HUES64 (cell line): Measurements from ENCODE around the gene TMEM72.
A peak's percentile ranks its signal among the peaks of the same experiment; 100 is the strongest.

ENCODE experiments used
- H3K27ac ChIP-seq: 2 replicates; pipeline ENCODE4 v1.7.0; 2013; ENCODE audit warnings: low read depth, low read length, inconsistent platforms
- H3K27me3 ChIP-seq: 2 replicates; pipeline ENCODE4 v1.6.1; 2013; ENCODE audit warnings: mild to moderate bottlenecking, low read length; ENCODE audit not compliant: insufficient read depth
- H3K36me3 ChIP-seq: 2 replicates; pipeline ENCODE4 v1.6.1; 2013; ENCODE audit warnings: mild to moderate bottlenecking, low read length; ENCODE audit not compliant: insufficient read depth
- H3K4me1 ChIP-seq: 2 replicates; pipeline ENCODE4 v1.6.1; 2013; ENCODE audit warnings: mild to moderate bottlenecking, low read length, moderate library complexity; ENCODE audit not compliant: insufficient read depth
- H3K4me3 ChIP-seq: 2 replicates; pipeline ENCODE4 v1.5.1; 2013; ENCODE audit warnings: mild to moderate bottlenecking, low read length, moderate library complexity
- H3K9ac ChIP-seq: 2 replicates; pipeline ENCODE4 v1.6.1; 2013; ENCODE audit warnings: mild to moderate bottlenecking, low read depth, low read length
- H3K9me3 ChIP-seq: 2 replicates; pipeline ENCODE4 v1.6.1; 2013; ENCODE audit warnings: low read depth, low read length; ENCODE audit not compliant: insufficient read depth
- WGBS: fragments of 150-250, 120-280 bp; methylation state at CpG from one replicate; pipeline ENCODE4 v1.1.7; 2013; ENCODE audit warnings: missing lambda C conversion rate; 5-methylcytosine and 5-hydroxymethylcytosine counted together

The TMEM72 gene

DNA sequence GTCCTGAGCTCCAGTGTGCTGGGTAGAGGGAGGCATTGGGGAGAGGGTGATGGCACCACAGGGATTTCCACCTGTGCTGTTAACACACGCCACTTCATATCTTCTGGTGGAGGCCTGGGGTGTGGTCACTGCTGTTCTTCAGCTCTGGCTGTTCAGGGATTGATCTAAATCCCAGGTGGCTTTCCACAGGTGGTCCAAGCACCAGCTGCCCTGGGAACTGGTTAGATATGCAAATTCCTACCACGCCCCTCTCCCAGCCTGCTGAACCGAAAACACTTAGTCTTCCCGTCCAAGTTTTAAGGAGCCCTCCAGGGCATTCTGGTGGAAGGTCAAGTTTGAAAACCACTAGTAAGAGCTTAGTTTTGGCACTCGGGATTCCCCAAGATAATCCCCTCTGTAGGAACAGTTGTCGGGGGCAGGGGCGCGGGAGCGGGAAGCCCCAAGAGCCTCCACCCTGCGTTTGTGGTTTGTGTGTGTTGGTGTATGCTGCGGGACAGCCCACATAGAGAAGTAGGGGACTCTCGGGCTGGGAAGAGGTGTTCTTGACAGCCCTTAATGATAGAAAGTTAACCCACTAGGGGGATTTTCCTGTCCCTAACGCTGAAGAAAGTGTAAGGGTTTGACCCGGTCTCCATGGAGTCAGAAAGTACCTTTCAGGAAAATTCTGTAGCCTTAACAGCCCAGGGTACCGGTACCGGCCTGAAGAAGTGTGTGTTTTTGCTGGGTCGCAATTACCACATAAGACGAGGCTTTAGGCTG, 62.4 kb downstream of the TMEM72 start:
- 46% methylated on average over 18 of the region's 18 CpGs for WGBS
- Histone ChIP-seq H3K9ac (no peak overlapping the region), H3K9me3 (no peaks in the 10 kb centered on the region), H3K4me1 (peaks cover 28% of the 10 kb centered on the region), H3K27ac (no peak overlapping the region), H3K4me3 (no peak overlapping the region), H3K27me3 (no peaks in the 10 kb centered on the region), H3K36me3 (no peaks in the 10 kb centered on the region; the same call in 1 of the 2 replicates)

DNA sequence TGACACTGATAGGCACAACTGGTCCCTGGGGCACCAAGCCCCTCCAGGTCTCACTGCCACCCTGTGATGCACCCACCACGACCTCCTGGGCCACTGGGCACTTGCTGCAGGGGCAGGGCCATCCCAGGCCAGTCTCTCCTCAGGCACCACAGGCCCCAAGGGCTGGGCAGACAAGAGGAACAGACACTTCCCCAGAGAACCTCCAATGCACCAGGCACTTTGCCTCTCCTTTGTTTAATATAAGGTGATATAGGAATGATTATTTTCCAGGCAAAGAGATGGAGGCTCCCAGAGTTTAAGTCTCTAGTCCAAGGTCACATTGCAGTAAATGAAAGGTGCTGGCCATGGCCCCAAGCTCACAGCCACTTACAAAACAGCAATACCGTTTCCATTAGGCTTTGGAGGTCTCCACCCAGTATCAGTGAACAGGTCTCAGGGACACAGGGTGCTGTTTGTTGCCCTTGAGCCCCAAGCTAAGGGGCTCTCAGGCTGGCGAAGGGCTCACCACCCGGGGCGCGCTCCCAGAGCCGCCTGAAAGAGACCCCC, 63.0 kb downstream of the TMEM72 start:
- no peaks in the 10 kb centered on the region for H3K27me3 ChIP-seq
- WGBS = 46% methylated on average over 7 of the region's 7 CpGs
- no peak overlapping the region for H3K9ac ChIP-seq
- no peaks in the 10 kb centered on the region; the same call in 1 of the 2 replicates for H3K36me3 ChIP-seq
- peak overlapping the region; percentile 45; the same call in 1 of the 2 replicates for H3K27ac ChIP-seq
- peaks cover 33% of the 10 kb centered on the region for H3K4me1 ChIP-seq
- peak overlapping the region; percentile 67 for H3K4me3 ChIP-seq
- H3K9me3 ChIP-seq = no peaks in the 10 kb centered on the region

DNA sequence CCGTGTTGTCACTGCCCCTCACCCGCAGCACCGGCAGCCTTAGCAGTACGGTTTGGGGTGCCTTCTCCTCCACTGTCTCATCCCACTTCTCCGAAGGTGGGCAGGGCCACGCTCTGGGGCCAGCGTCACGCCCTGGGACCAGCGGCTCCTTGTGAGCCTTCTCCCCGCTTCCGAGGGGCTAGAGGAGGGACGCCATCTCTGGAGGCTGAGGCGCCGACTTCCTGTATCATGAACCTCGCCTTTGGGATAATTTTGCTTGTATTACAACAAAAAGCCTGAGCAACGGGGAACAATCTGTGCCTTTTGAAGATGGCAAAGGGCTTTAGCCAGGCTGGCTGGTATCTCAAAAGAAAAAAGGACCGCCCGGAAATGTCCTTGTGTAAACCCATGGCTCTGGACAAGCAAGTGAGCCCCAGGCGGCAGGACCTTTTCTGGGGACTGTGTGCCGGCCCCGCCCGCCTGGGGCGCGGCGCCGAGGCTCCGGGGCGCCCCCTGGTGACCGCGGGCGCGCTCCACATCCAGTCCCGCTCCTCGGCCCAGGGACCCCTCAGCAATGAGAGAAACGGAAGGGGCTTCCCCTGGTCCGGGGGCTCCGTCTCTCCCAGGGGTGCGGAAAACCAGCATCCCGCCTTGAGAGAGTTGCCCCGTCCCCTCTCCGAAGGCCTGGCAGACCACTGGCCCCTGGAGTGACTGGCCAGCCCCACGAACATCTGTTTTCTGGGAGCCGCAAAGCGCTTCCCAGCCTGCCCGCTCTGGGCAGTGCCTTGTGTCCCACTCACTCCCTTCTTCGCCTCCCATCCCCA, 63.7 kb downstream of the TMEM72 start:
- H3K9me3 ChIP-seq = no peaks in the 10 kb centered on the region
- 7% methylated on average over 42 of the region's 46 CpGs for WGBS
- peaks cover 39% of the 10 kb centered on the region for H3K4me1 ChIP-seq
- peak overlapping the region; percentile 74; the same call in 1 of the 2 replicates for H3K27ac ChIP-seq
- H3K27me3 ChIP-seq = no peaks in the 10 kb centered on the region
- H3K36me3 ChIP-seq = no peaks in the 10 kb centered on the region; the same call in 1 of the 2 replicates
- peak overlapping the region; percentile 67 for H3K4me3 ChIP-seq
- H3K9ac ChIP-seq = peak overlapping the region; percentile 67

DNA sequence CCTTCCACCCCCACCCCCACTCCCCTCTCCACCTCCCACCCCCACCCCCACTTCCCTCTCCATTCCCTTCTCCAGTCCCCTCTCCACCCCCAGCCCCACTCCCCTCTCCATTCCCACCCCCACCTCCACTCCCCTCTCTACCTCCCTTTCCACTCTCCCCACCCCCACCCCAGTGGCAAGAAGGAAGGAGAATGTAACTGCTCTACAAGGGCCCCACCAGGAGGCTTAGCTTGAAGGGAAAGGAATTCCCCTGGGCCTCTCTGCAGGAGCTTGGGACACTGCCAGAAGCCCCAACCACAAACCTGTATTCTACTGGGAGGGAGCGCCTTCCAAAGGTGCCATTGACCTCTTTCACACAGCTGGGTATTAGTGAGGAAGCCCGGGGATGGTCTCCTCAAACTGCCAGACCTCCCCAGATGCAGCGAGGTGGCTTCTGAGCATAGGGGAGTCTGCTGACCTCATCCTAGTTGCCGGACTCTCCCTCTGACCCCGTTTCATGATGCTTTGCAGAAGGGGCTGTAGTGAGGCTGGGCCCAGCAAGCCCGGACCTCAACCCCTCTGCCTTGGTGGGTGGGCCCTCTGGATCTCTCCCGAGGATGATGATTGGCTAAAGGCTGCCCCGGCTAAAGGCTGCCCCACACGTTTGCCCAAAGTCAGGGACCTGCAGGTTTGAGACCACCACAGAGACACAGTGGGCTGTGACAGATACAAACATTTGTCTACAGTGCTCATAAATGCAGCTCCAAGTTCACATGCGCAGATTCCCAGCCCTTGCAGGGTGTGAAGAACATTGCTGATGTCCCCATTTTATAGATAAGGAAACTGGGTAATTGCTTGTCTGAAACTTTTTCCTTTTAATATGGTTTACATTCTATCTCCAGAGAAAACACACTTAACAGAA, 64.5 kb downstream of the TMEM72 start:
- peak overlapping the region; percentile 54; the same call in 1 of the 2 replicates for H3K27ac ChIP-seq
- peak overlapping the region; percentile 67 for H3K4me3 ChIP-seq
- H3K9ac ChIP-seq = peak overlapping the region; percentile 8; the same call in 1 of the 2 replicates

DNA sequence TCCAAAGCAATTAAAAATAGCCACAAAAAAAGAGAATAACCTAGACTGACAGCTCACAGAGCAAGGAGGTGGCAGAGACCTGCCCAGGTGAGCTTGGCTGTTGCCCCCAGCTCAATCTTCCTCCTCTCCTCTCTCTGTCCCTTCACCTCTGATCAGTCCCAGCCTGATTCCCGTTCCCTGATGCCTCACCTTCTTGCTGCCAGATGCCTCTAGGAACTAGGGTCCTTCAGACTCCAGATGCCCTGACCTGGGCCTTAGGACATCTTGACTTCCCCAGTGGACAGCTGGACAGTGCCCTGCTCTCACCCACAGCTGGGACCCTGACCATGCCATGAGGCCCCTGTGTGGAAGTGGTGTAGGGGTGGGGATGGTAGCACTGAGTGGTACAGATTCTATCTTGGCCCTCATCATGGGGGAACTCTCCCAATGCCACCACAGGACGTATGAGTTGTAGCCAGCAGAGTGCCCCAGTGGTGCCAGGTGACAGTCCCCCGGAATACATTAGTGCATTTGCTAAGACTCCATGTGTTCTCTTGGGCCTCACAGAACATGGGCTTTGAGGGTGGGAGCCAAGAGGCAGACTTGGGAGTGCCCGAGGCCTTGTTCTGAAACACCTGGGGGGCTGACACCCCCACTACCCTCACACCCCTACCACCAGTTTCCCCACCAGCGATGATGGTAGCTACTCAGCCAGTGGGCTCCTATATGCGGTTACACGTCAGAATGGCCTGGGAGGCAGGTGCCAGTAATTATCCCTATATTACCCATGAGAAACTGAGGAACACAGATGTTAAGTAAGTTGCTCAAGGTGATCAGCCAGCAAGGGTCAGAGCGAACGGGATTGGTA, 65.4 kb downstream of the TMEM72 start:
- peaks cover 52% of the 10 kb centered on the region for H3K4me1 ChIP-seq
- H3K4me3 ChIP-seq = no peak overlapping the region
- H3K36me3 ChIP-seq = no peaks in the 10 kb centered on the region; the same call in 1 of the 2 replicates
- H3K27me3 ChIP-seq = no peaks in the 10 kb centered on the region
- H3K9me3 ChIP-seq = no peaks in the 10 kb centered on the region
- no peak overlapping the region for H3K27ac ChIP-seq
- WGBS = 88% methylated on average over 9 of the region's 9 CpGs
- no peak overlapping the region for H3K9ac ChIP-seq

More for the DNA sequence above, 64.5 kb downstream of the TMEM72 start:
- Histone ChIP-seq H3K4me1 (peaks cover 48% of the 10 kb centered on the region), H3K9me3 (no peaks in the 10 kb centered on the region), H3K27me3 (no peaks in the 10 kb centered on the region), H3K36me3 (no peaks in the 10 kb centered on the region; the same call in 1 of the 2 replicates)
- WGBS = 19% methylated on average over 10 of the region's 10 CpGs

DNA sequence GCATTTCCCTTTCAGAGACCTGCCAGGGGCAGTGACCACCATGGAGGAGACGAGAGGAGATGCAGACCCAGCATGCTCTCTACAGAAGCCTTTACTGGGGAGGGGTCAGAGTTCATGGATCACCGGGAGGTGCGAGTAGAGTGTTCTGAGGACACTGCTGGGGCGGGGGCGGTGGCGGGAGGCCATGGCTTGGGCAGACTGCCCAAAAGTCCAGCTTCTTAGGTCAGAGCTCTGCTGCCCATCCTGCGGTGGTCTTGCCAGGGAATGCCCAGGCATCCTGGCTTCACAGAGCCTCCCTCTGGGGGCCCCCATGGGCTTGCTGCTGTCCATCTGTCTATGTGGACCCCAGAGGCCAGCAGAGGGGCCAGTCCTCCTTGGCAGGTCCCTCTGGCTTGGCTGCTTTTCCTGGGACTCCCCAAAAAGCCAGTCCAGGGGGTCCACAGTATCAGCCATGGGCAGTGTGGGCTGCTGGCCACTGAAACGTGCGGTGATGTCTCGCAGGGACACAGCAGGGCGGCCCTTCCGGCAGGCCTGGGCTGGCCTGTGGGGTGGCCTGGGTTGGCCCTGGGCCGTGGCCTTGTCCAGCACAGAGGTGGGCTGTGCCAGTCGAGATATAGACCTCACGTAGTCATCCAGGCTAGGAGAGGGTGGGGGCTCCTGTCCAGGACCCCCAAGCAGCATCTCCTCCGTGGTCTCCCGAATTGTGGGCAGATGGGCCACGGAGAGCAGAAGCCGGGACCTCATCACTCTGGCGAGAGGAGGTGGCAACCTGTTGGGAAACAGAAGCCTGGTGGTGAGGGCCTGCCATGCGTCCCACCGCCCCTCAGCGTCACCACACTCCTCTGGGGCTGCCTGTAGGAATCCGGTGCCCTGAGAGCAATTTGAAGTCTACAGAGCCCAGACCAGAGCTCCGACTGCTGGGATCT, 66.4 kb downstream of the TMEM72 start:
- H3K4me1 ChIP-seq = peaks cover 52% of the 10 kb centered on the region
- WGBS = 84% methylated on average over 25 of the region's 25 CpGs
- no peaks in the 10 kb centered on the region for H3K9me3 ChIP-seq
- no peak overlapping the region for H3K27ac ChIP-seq
- no peaks in the 10 kb centered on the region for H3K36me3 ChIP-seq
- H3K4me3 ChIP-seq = no peak overlapping the region
- no peak overlapping the region for H3K9ac ChIP-seq
- no peaks in the 10 kb centered on the region for H3K27me3 ChIP-seq

DNA sequence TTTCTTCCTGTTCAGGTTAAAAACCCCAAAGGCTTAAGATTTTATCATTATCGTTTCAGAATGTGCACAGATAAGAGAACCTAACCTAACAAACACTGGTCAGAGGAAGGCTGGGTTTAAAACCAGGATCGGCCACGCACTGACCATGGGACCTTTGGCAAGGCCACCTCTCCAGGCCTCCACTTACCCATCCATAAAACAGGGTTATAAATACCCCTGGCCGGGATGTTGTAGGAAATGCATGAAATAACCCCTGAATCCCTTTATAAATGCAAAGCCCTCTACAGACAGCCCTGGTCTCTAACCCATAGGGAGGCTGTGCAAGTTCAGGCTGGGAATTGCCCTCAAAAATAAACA, 67.1 kb downstream of the TMEM72 start:
- no peaks in the 10 kb centered on the region for H3K9me3 ChIP-seq
- H3K27ac ChIP-seq = peak overlapping the region; percentile 63; the same call in 1 of the 2 replicates
- H3K36me3 ChIP-seq = no peaks in the 10 kb centered on the region
- H3K9ac ChIP-seq = no peak overlapping the region
- peak overlapping the region; percentile 24 for H3K4me3 ChIP-seq
- 82% methylated on average over 4 of the region's 4 CpGs for WGBS
- H3K4me1 ChIP-seq = peaks cover 50% of the 10 kb centered on the region
- no peaks in the 10 kb centered on the region for H3K27me3 ChIP-seq

DNA sequence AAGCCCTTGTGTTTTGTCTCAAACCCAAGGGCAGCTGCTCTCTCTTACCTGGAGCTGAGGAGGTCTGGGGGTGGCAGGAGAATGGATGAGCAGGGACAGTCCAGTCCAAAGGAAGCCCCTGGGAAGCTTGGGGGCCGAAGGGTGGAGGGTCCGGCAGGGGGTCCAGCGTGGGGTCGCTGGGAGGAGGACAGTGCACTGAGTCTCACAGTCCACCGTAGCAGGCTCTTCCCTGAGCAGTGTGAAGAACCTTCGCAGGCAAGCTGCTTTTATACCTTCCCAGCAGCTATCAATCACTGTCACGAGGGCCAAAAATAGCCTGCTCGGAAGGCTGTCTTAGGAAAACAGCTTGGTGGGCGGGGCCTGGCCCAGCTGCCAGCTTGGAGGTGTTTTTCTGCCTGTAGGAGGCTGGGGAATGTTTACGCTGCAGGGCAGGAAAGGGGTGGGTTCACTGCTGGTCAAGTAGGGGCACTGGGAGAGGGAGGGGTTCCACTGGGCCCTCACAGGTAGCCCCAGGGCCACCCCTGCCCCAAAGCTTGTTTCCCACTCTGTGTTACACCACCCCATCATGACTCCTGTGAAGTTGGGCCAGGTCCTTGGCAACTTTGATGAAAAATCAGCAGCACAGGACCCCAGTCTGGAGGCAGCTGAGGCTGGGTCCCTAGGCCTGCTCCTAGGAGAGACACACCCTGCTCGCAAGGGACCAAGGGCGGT, 67.6 kb downstream of the TMEM72 start, which contains the start of gene DEPP1:
DEPP1 (minus strand) TSS at position 240 of the 711 bp plus-strand sequence. CDS start 779 bp downstream, outside the sequence.
- 23% methylated on average over 12 of the region's 12 CpGs for WGBS
- Histone ChIP-seq H3K4me3 (peak within 1 kb of the TSS; percentile 24), H3K9ac (no peak within 1 kb of the TSS), H3K27ac (peak within 1 kb of the TSS; percentile 64; the same call in 1 of the 2 replicates), H3K36me3 (no peaks in the 10 kb centered on the region), H3K4me1 (peaks cover 46% of the 10 kb centered on the region), H3K27me3 (no peaks in the 10 kb centered on the region), H3K9me3 (no peaks in the 10 kb centered on the region)
